ENCODE results near the gene KSR1. TPM values are rescaled to one million over a fixed set of nuclear protein-coding genes. Genes with fewer than 3 reads are reported as not detected.

KSR1 gene
- total and polyA plus RNA-seq, 2 experiments from 2014 or later, result 0.98 to 2.5 TPM

- no peak for DNase-seq
- H3K27me3 ChIP-seq (replicated peaks; ENCODE audit: insufficient read depth), result no peaks in the 10 kb centered on the region
- peak overlapping the region; percentile 63; the same call in 1 of the 2 replicates for H3K9ac ChIP-seq
- H3K79me2 ChIP-seq (ENCODE audit: insufficient read depth), result no peaks in the 10 kb centered on the region
- TF ChIP-seq EZH2 (IDR thresholded peaks at IDR 0.05; ENCODE audit: insufficient read depth, poor library complexity, severe bottlenecking) (no peak), EZH2phosphoT487 (IDR thresholded peaks at IDR 0.05; ENCODE audit: insufficient read depth, low read depth) (no peak)
- H3K9me3 ChIP-seq (ENCODE audit: low read depth), result no peaks in the 10 kb centered on the region
- WGBS, 2 experiments (ENCODE audit: low coverage in 1 of 2, low lambda C conversion rate in 2 of 2, missing lambda C conversion rate in 2 of 2), result 30 to 52% methylated on average over 5 of the region's 5 CpGs
- peaks cover 17% of the 10 kb centered on the region for H3K4me1 ChIP-seq (ENCODE audit: insufficient read depth)
- H3K4me3 ChIP-seq, result no peak overlapping the region
- no peaks in the 10 kb centered on the region for H3K9me2 ChIP-seq (ENCODE audit: insufficient read depth)
- peak overlapping the region; percentile 50 for H3K4me2 ChIP-seq (ENCODE audit: unreplicated experiment)
- H3K27ac ChIP-seq, result peak overlapping the region; percentile 78
- no peaks in the 10 kb centered on the region for H3K36me3 ChIP-seq (ENCODE audit: low read depth)
- no peaks in the 10 kb centered on the region for H3F3A ChIP-seq (ENCODE audit: insufficient read depth)
- H2AFZ ChIP-seq, result no peak overlapping the region
- in situ Hi-C loops (cut with MboI), result no loop called here
- H4K20me1 ChIP-seq (ENCODE audit: insufficient read depth), result no peaks in the 10 kb centered on the region
Measured at GRCh38 chr17:27585792-27586191, 129.5 kb downstream of the KSR1 start.

- peak overlapping the region; percentile 64 for H2AFZ ChIP-seq
- no peaks in the 10 kb centered on the region for H3K27me3 ChIP-seq (replicated peaks; ENCODE audit: insufficient read depth)
- WGBS, 2 experiments (ENCODE audit: low coverage in 1 of 2, low lambda C conversion rate in 2 of 2, missing lambda C conversion rate in 2 of 2), result 6% methylated on average over 8 of the region's 8 CpGs
- H3K27ac ChIP-seq, result peak overlapping the region; percentile 78
- no peaks in the 10 kb centered on the region for H4K20me1 ChIP-seq (ENCODE audit: insufficient read depth)
- no peak overlapping the region for H3K4me3 ChIP-seq
- TF ChIP-seq EZH2phosphoT487 (IDR thresholded peaks at IDR 0.05; ENCODE audit: insufficient read depth, low read depth) (no peak), EZH2 (IDR thresholded peaks at IDR 0.05; ENCODE audit: insufficient read depth, poor library complexity, severe bottlenecking) (no peak)
- no peaks in the 10 kb centered on the region for H3K9me2 ChIP-seq (ENCODE audit: insufficient read depth)
- H3K4me2 ChIP-seq (ENCODE audit: unreplicated experiment), result peak overlapping the region; percentile 50
- in situ Hi-C loops (cut with MboI), result no loop called here
- DNase-seq, result peak; percentile 88
- no peaks in the 10 kb centered on the region for H3K79me2 ChIP-seq (ENCODE audit: insufficient read depth)
- no peaks in the 10 kb centered on the region for H3K36me3 ChIP-seq (ENCODE audit: low read depth)
- H3K9me3 ChIP-seq (ENCODE audit: low read depth), result no peaks in the 10 kb centered on the region
- H3F3A ChIP-seq (ENCODE audit: insufficient read depth), result no peaks in the 10 kb centered on the region
- peak overlapping the region; percentile 63 for H3K9ac ChIP-seq
- H3K4me1 ChIP-seq (ENCODE audit: insufficient read depth), result peaks cover 17% of the 10 kb centered on the region
Measured at GRCh38 chr17:27586203-27586721, 130.0 kb downstream of the KSR1 start.

- DNase-seq, result no peak
- WGBS, 2 experiments (ENCODE audit: low coverage in 1 of 2, low lambda C conversion rate in 2 of 2, missing lambda C conversion rate in 2 of 2), result 96 to 97% methylated on average over 15 of the region's 15 CpGs
Measured at GRCh38 chr17:27588354-27588753, 132.1 kb downstream of the KSR1 start.

GRCh38 chr17:27590864-27591263 is 134.6 kb downstream of the KSR1 start:
- no peak overlapping the region for H3K27ac ChIP-seq
- in situ Hi-C loops (cut with MboI), result no loop called here
- no peaks in the 10 kb centered on the region for H3F3A ChIP-seq (ENCODE audit: insufficient read depth)
- WGBS, 2 experiments (ENCODE audit: low coverage in 1 of 2, low lambda C conversion rate in 2 of 2, missing lambda C conversion rate in 2 of 2), result 94 to 100% methylated on average over 3 of the region's 3 CpGs
- H3K79me2 ChIP-seq (ENCODE audit: insufficient read depth), result no peaks in the 10 kb centered on the region
- no peak overlapping the region for H3K4me2 ChIP-seq (ENCODE audit: unreplicated experiment)
- no peak for DNase-seq
- no peaks in the 10 kb centered on the region for H3K9me3 ChIP-seq (ENCODE audit: low read depth)
- no peaks in the 10 kb centered on the region for H4K20me1 ChIP-seq (ENCODE audit: insufficient read depth)
- TF ChIP-seq EZH2phosphoT487 (IDR thresholded peaks at IDR 0.05; ENCODE audit: insufficient read depth, low read depth) (no peak), EZH2 (IDR thresholded peaks at IDR 0.05; ENCODE audit: insufficient read depth, poor library complexity, severe bottlenecking) (no peak)
- no peak overlapping the region for H3K9ac ChIP-seq
- H3K27me3 ChIP-seq (replicated peaks; ENCODE audit: insufficient read depth), result no peaks in the 10 kb centered on the region
- no peak overlapping the region for H3K4me3 ChIP-seq
- no peak overlapping the region for H2AFZ ChIP-seq
- H3K9me2 ChIP-seq (ENCODE audit: insufficient read depth), result no peaks in the 10 kb centered on the region
- H3K4me1 ChIP-seq (ENCODE audit: insufficient read depth), result peaks cover 13% of the 10 kb centered on the region
- no peaks in the 10 kb centered on the region for H3K36me3 ChIP-seq (ENCODE audit: low read depth)

More at GRCh38 chr17:27588354-27588753, 132.1 kb downstream of the KSR1 start:
- Histone ChIP-seq H3K9me2 (ENCODE audit: insufficient read depth) (no peaks in the 10 kb centered on the region), H3K4me3 (no peak overlapping the region), H3K27ac (no peak overlapping the region), H3K79me2 (ENCODE audit: insufficient read depth) (no peaks in the 10 kb centered on the region), H3F3A (ENCODE audit: insufficient read depth) (no peaks in the 10 kb centered on the region), H4K20me1 (ENCODE audit: insufficient read depth) (no peaks in the 10 kb centered on the region), H3K27me3 (replicated peaks; ENCODE audit: insufficient read depth) (no peaks in the 10 kb centered on the region), H3K9ac (no peak overlapping the region), H2AFZ (no peak overlapping the region), H3K36me3 (ENCODE audit: low read depth) (no peaks in the 10 kb centered on the region), H3K4me2 (ENCODE audit: unreplicated experiment) (no peak overlapping the region), H3K4me1 (ENCODE audit: insufficient read depth) (peaks cover 17% of the 10 kb centered on the region), H3K9me3 (ENCODE audit: low read depth) (no peaks in the 10 kb centered on the region)
- in situ Hi-C loops (cut with MboI), result no loop called here
- TF ChIP-seq EZH2 (IDR thresholded peaks at IDR 0.05; ENCODE audit: insufficient read depth, poor library complexity, severe bottlenecking) (no peak), EZH2phosphoT487 (IDR thresholded peaks at IDR 0.05; ENCODE audit: insufficient read depth, low read depth) (no peak)

Data from GM23248 (cell line).